ENCODE measurements around the gene RMI2. TPM values are rescaled to one million over a fixed set of nuclear protein-coding genes. Genes with fewer than 3 reads are reported as not detected.

The RMI2 gene
- total and polyA plus RNA-seq, 2 of the 8 experiments (the other 6 are each of a cell fraction or from before 2014, with no cell fraction given) = 58.2 to 96.0 TPM

DNA sequence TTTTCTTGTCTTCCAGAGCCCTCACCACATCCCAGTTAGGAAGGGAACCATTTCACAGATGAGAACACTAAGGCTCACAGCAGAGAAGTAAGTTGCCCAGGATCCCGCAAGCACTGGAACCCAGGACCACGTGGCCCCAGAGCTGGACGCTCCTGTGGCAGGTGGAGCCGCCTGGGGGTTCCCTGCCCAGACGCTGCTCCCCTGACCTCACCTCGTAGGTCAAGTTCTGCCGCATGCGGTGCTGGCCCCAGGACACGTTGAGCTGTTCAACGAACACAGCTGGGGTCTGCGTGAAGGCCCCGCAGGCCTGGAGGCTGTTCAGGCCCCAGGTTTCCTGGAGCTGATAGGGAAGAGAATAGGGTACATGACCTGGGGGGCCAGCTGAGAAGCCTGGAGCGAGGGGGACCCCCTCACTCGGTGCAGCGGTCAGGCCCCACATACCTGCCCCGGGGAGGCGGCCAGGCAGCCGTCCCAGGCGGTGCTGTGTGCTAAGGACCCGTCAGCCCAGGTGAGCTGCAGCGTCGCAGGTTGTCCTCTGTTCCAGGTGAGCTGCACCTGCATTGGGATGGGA lies 54.1 kb downstream of the RMI2 start:
- Histone ChIP-seq H2BK5ac (ENCODE audit: low read depth, low read length) (no peak overlapping the region), H3K14ac (ENCODE audit: insufficient read length) (no peak overlapping the region), H3K9me3 (ENCODE audit: insufficient read depth in 2 of 2, low read depth in 1 of 2, low read length in 1 of 2) (no peaks in the 10 kb centered on the region), H3K23ac (ENCODE audit: insufficient read length) (no peak overlapping the region), H3K36me3 (ENCODE audit: control insufficient read depth in 2 of 4, insufficient read depth in 4 of 4, low read length in 3 of 4) (no peaks in the 10 kb centered on the region), H3K27ac (ENCODE audit: low read depth, low read length) (no peak overlapping the region), H3K18ac (ENCODE audit: extremely low read depth, low read length) (no peak overlapping the region), H3K79me1 (ENCODE audit: low read depth, low read length) (no peaks in the 10 kb centered on the region), H3K4me2 (ENCODE audit: insufficient read depth in 1 of 2, low read depth in 2 of 2, low read length in 2 of 2) (no peak overlapping the region), H3K79me2 (ENCODE audit: control insufficient read depth in 1 of 2, insufficient read depth in 2 of 2, low read length in 2 of 2) (no peaks in the 10 kb centered on the region), H2AFZ (ENCODE audit: low read length) (no peak overlapping the region), H3K4me3 (ENCODE audit: extremely low read depth in 1 of 4, insufficient read depth in 2 of 4, low read depth in 3 of 4, low read length in 4 of 4) (no peak overlapping the region), H2BK15ac (ENCODE audit: low read length) (no peak overlapping the region), H3K27me3 (replicated peaks in 1 of 4; ENCODE audit: control insufficient read depth in 3 of 4, extremely low read depth in 1 of 4, insufficient read depth in 3 of 4, low read length in 3 of 4) (no peaks in the 10 kb centered on the region), H4K8ac (ENCODE audit: extremely low read depth, insufficient read depth, low read length) (no peak overlapping the region), H3K56ac (replicated peaks; ENCODE audit: insufficient read length, low read depth, low read length) (no peak overlapping the region), H4K20me1 (replicated peaks in 1 of 2; ENCODE audit: control insufficient read depth in 1 of 2, insufficient read depth in 2 of 2, low read length in 2 of 2) (peaks cover 0 to 3% of the 10 kb centered on the region in 2 experiments), H3K4ac (replicated peaks; ENCODE audit: insufficient read length, low read depth, low read length) (no peak overlapping the region), H2BK20ac (ENCODE audit: low read length) (no peak overlapping the region), H2AK5ac (ENCODE audit: low read depth, low read length) (no peak overlapping the region), H2BK12ac (ENCODE audit: low read depth, low read length) (no peak overlapping the region), H3K9ac (replicated peaks in 1 of 4; ENCODE audit: extremely low read depth in 1 of 4, low read depth in 3 of 4, low read length in 3 of 4) (no peak overlapping the region; a peak in 1 of 7 replicates), H4K91ac (replicated peaks; ENCODE audit: insufficient read length, low read length) (no peak overlapping the region), H4K5ac (ENCODE audit: insufficient read length, low read depth, low read length) (no peak overlapping the region), H3K23me2 (ENCODE audit: low read depth, low read length) (no peaks in the 10 kb centered on the region), H2BK120ac (replicated peaks; ENCODE audit: low read depth, low read length) (no peak overlapping the region), H3K4me1 (replicated peaks in 1 of 4; ENCODE audit: control insufficient read depth in 3 of 4, insufficient read depth in 4 of 4, low read length in 3 of 4) (peaks cover 0 to 5% (median 2%) of the 10 kb centered on the region in 4 experiments; a peak in 3 of 7 replicates)
- no peak for FAIRE-seq
- ChIA-PET CTCF (ENCODE audit: partially characterized antibody) (interaction anchor here (0.6 to 18.3 kb wide), 10 partner anchors 8 to 440 kb away, joined by 3 to 266 read pairs (median 4); no protein-coding TSS in a partner anchor), POLR2A (ENCODE audit: partially characterized antibody) (interaction anchor here (0.6 to 1.3 kb wide), 5 partner anchors 8 to 392 kb away, joined by 3 to 5 read pairs (median 3); no protein-coding TSS in a partner anchor)
- 92% methylated on average over 21 of the region's 22 CpGs; no CpG with 5 or more reads in 1 of the 2 experiments for WGBS, 2 experiments (ENCODE audit: extremely low coverage in 1 of 2, insufficient coverage in 1 of 2, insufficient read length in 1 of 2, insufficient replicate concordance in 2 of 2, low coverage in 1 of 2, low lambda C conversion rate in 2 of 2, missing lambda C conversion rate in 1 of 2)
- DNase-seq (ENCODE audit: low read depth in 1 of 2, low spot score in 2 of 2) = no peak
- TF ChIP-seq CHD2 (IDR thresholded peaks at IDR 0.05; ENCODE audit: low read length) (no peak), SIX5 (IDR thresholded peaks at IDR 0.05; ENCODE audit: low read depth, low read length) (no peak), SRF (IDR thresholded peaks at IDR 0.05; ENCODE audit: low read depth, low read length) (no peak), ASH2L (IDR thresholded peaks at IDR 0.05; ENCODE audit: low read length) (no peak)
